ENCODE measurements around the gene ARID5B. TPM values are rescaled to one million over a fixed set of nuclear protein-coding genes. Genes with fewer than 3 reads are reported as not detected.

The ARID5B gene
- total and polyA plus RNA-seq, 2 donors, result 11.3 to 18.6 TPM

GRCh38 chr10:61985715-61986114, 84.2 kb downstream of the ARID5B start:
- 87% methylated on average over 5 of the region's 5 CpGs for WGBS
- Histone ChIP-seq H3K4me1 (ENCODE audit: control insufficient read depth in 2 of 2, insufficient read depth in 2 of 2, low read length in 2 of 2) (peaks cover 8% of the 10 kb centered on the region in 2 donors), H3K27me3 (ENCODE audit: control insufficient read depth in 2 of 2, insufficient read depth in 1 of 2, low read length in 1 of 2) (no peaks in the 10 kb centered on the region), H3K9me3 (ENCODE audit: control insufficient read depth in 2 of 2, insufficient read depth in 1 of 2, low read length in 1 of 2) (no peaks in the 10 kb centered on the region), H3K36me3 (ENCODE audit: control insufficient read depth in 2 of 2, insufficient read depth in 2 of 2, low read length in 1 of 2) (peaks cover 0 to 33% of the 10 kb centered on the region in 2 donors), H3K4me3 (ENCODE audit: low read length in 2 of 2) (no peak overlapping the region), H3K27ac (ENCODE audit: low read depth in 1 of 2, low read length in 1 of 2) (no peak overlapping the region)
- no peak for DNase-seq (ENCODE audit: low read depth in 6 of 9, low spot score in 9 of 9)

DNA sequence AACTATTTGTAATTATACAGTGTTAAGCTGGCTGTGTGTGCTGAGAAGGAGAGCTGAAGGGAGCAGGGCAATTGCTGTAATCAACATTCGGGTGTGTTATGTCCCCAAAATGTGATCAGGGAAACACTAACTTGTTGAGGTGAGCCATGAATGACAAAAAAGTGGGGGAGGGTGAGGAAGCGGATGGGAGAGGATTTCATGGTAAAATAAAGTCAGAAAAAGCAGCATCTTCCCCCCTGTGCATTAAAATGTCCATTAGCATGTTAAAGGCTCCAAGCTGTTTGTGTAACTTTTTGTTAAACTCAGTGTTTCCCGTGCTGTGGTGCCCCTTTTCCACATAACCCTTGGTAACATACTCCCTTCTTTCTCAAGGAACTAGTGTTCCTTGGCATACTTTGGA, 84.9 kb downstream of the ARID5B start:
- DNase-seq (ENCODE audit: low read depth in 6 of 9, low spot score in 9 of 9), result no peak
- WGBS, result 98% methylated on average over 3 of the region's 3 CpGs
- no peaks in the 10 kb centered on the region for H3K9me3 ChIP-seq (ENCODE audit: control insufficient read depth in 2 of 2, insufficient read depth in 1 of 2, low read length in 1 of 2)
- no peak overlapping the region for H3K4me3 ChIP-seq (ENCODE audit: low read length in 2 of 2)
- H3K27ac ChIP-seq (ENCODE audit: low read depth in 1 of 2, low read length in 1 of 2), result no peak overlapping the region
- peaks cover 0 to 29% of the 10 kb centered on the region in 2 donors for H3K36me3 ChIP-seq (ENCODE audit: control insufficient read depth in 2 of 2, insufficient read depth in 2 of 2, low read length in 1 of 2)
- H3K27me3 ChIP-seq (ENCODE audit: control insufficient read depth in 2 of 2, insufficient read depth in 1 of 2, low read length in 1 of 2), result no peaks in the 10 kb centered on the region
- peaks cover 6 to 8% of the 10 kb centered on the region in 2 donors for H3K4me1 ChIP-seq (ENCODE audit: control insufficient read depth in 2 of 2, insufficient read depth in 2 of 2, low read length in 2 of 2)

- H3K4me1 ChIP-seq (ENCODE audit: control insufficient read depth in 2 of 2, insufficient read depth in 2 of 2, low read length in 2 of 2), result peaks cover 8% of the 10 kb centered on the region in 2 donors
- no peaks in the 10 kb centered on the region for H3K27me3 ChIP-seq (ENCODE audit: control insufficient read depth in 2 of 2, insufficient read depth in 1 of 2, low read length in 1 of 2)
- WGBS, result 96% methylated on average over 6 of the region's 6 CpGs
- peaks cover 0 to 30% of the 10 kb centered on the region in 2 donors for H3K36me3 ChIP-seq (ENCODE audit: control insufficient read depth in 2 of 2, insufficient read depth in 2 of 2, low read length in 1 of 2)
- no peak overlapping the region for H3K4me3 ChIP-seq (ENCODE audit: low read length in 2 of 2)
- DNase-seq (ENCODE audit: low read depth in 6 of 9, low spot score in 9 of 9), result no peak
- no peaks in the 10 kb centered on the region for H3K9me3 ChIP-seq (ENCODE audit: control insufficient read depth in 2 of 2, insufficient read depth in 1 of 2, low read length in 1 of 2)
- peak overlapping the region; percentile 46 to 69 for H3K27ac ChIP-seq (ENCODE audit: low read depth in 1 of 2, low read length in 1 of 2)
These were observed 85.4 kb downstream of the ARID5B start for GRCh38 chr10:61986788-61987492.

- H3K9me3 ChIP-seq (ENCODE audit: control insufficient read depth in 2 of 2, insufficient read depth in 1 of 2, low read length in 1 of 2), result no peaks in the 10 kb centered on the region
- peaks cover 10 to 11% of the 10 kb centered on the region in 2 donors for H3K4me1 ChIP-seq (ENCODE audit: control insufficient read depth in 2 of 2, insufficient read depth in 2 of 2, low read length in 2 of 2)
- no peak overlapping the region for H3K4me3 ChIP-seq (ENCODE audit: low read length in 2 of 2)
- no peaks in the 10 kb centered on the region for H3K27me3 ChIP-seq (ENCODE audit: control insufficient read depth in 2 of 2, insufficient read depth in 1 of 2, low read length in 1 of 2)
- WGBS, result 97% methylated on average over 3 of the region's 3 CpGs
- peak overlapping the region; percentile 8 to 69 for H3K27ac ChIP-seq (ENCODE audit: low read depth in 1 of 2, low read length in 1 of 2)
- peaks cover 0 to 32% of the 10 kb centered on the region in 2 donors for H3K36me3 ChIP-seq (ENCODE audit: control insufficient read depth in 2 of 2, insufficient read depth in 2 of 2, low read length in 1 of 2)
- DNase-seq (ENCODE audit: low read depth in 6 of 9, low spot score in 9 of 9), result no peak
These were observed 86.0 kb downstream of the ARID5B start for GRCh38 chr10:61987537-61987936.

GRCh38 chr10:61987951-61988379, 86.5 kb downstream of the ARID5B start:
- Histone ChIP-seq H3K4me3 (ENCODE audit: low read length in 2 of 2) (no peak overlapping the region), H3K4me1 (ENCODE audit: control insufficient read depth in 2 of 2, insufficient read depth in 2 of 2, low read length in 2 of 2) (peaks cover 10 to 14% of the 10 kb centered on the region in 2 donors), H3K9me3 (ENCODE audit: control insufficient read depth in 2 of 2, insufficient read depth in 1 of 2, low read length in 1 of 2) (no peaks in the 10 kb centered on the region), H3K27ac (ENCODE audit: low read depth in 1 of 2, low read length in 1 of 2) (peak overlapping the region; percentile 32 to 69), H3K36me3 (ENCODE audit: control insufficient read depth in 2 of 2, insufficient read depth in 2 of 2, low read length in 1 of 2) (peaks cover 0 to 32% of the 10 kb centered on the region in 2 donors), H3K27me3 (ENCODE audit: control insufficient read depth in 2 of 2, insufficient read depth in 1 of 2, low read length in 1 of 2) (no peaks in the 10 kb centered on the region)
- DNase-seq (ENCODE audit: low read depth in 6 of 9, low spot score in 9 of 9), result peak in 1 of 9 donors; percentile 54
- WGBS, result 8% methylated on average over 2 of the region's 2 CpGs

DNA sequence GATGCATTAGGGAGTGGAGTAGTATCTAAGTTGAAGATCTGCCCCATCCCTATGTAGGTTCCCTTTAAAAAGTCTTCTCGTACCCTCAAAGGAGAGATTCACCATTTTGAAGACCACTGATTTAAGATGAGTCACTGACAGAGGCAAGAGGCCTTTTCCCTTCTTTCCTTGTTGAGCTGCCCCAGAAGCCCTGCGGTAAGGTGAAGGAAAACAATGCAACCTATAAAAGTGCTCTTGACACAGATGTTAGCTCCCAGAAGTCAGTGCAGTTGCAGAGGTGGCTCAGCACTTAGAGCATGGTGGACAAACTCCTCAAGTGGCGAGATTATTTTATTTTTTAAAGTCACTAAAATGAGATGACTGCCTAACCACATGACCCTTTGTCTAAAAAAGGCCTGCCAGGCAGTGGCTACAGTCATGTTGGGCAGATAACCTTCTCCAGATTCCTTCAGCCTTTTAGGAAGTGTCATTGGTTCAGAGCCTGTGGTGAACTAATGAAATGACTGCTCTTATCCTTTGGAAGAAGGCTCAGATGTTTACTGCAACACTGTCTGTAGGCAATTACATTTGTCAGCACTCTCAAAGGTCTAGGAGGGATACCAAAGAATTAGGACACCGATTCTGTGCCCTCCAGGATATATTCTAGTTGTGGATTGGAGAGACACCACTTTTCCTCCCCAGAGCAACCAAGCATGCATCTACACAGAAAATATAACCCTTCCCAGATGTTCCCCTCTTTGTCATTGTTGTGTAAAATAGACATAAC, 88.7 kb downstream of the ARID5B start:
- Histone ChIP-seq H3K4me1 (ENCODE audit: control insufficient read depth in 2 of 2, insufficient read depth in 2 of 2, low read length in 2 of 2) (peaks cover 10 to 16% of the 10 kb centered on the region in 2 donors), H3K27me3 (ENCODE audit: control insufficient read depth in 2 of 2, insufficient read depth in 1 of 2, low read length in 1 of 2) (no peaks in the 10 kb centered on the region), H3K27ac (ENCODE audit: low read depth in 1 of 2, low read length in 1 of 2) (no peak overlapping the region), H3K9me3 (ENCODE audit: control insufficient read depth in 2 of 2, insufficient read depth in 1 of 2, low read length in 1 of 2) (no peaks in the 10 kb centered on the region), H3K36me3 (ENCODE audit: control insufficient read depth in 2 of 2, insufficient read depth in 2 of 2, low read length in 1 of 2) (peaks cover 0 to 28% of the 10 kb centered on the region in 2 donors), H3K4me3 (ENCODE audit: low read length in 2 of 2) (no peak overlapping the region)
- DNase-seq (ENCODE audit: low read depth in 6 of 9, low spot score in 9 of 9), result no peak
- 96% methylated on average over 4 of the region's 4 CpGs for WGBS

- Histone ChIP-seq H3K4me1 (ENCODE audit: control insufficient read depth in 2 of 2, insufficient read depth in 2 of 2, low read length in 2 of 2) (peaks cover 10 to 18% of the 10 kb centered on the region in 2 donors), H3K36me3 (ENCODE audit: control insufficient read depth in 2 of 2, insufficient read depth in 2 of 2, low read length in 1 of 2) (peaks cover 0 to 24% of the 10 kb centered on the region in 2 donors), H3K27ac (ENCODE audit: low read depth in 1 of 2, low read length in 1 of 2) (no peak overlapping the region)
These were observed 89.2 kb downstream of the ARID5B start for GRCh38 chr10:61990761-61991135.

DNA sequence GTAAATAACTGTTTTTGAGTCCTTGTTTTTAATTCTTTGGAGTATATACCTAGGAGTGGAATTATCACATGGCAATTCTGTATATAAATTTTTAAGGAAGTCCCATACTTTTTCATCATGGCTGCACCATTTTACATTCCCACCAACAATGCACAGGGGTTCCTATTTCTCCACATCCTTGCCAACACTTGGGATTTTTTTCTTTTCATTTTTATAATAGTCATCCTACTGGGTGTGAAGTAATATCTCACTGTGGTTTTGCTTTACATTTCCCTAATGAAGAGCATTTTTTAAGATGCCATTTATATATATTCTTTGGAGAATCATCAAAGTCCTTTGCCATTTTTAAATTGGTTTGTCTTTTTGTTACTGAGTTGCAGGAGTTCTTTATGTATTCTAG, 89.7 kb downstream of the ARID5B start:
- no peak for DNase-seq (ENCODE audit: low read depth in 6 of 9, low spot score in 9 of 9)
- Histone ChIP-seq H3K4me1 (ENCODE audit: control insufficient read depth in 2 of 2, insufficient read depth in 2 of 2, low read length in 2 of 2) (peaks cover 10 to 19% of the 10 kb centered on the region in 2 donors), H3K27ac (ENCODE audit: low read depth in 1 of 2, low read length in 1 of 2) (no peak overlapping the region), H3K4me3 (ENCODE audit: low read length in 2 of 2) (no peak overlapping the region), H3K9me3 (ENCODE audit: control insufficient read depth in 2 of 2, insufficient read depth in 1 of 2, low read length in 1 of 2) (no peaks in the 10 kb centered on the region), H3K27me3 (ENCODE audit: control insufficient read depth in 2 of 2, insufficient read depth in 1 of 2, low read length in 1 of 2) (no peaks in the 10 kb centered on the region), H3K36me3 (ENCODE audit: control insufficient read depth in 2 of 2, insufficient read depth in 2 of 2, low read length in 1 of 2) (peaks cover 0 to 21% of the 10 kb centered on the region in 2 donors)

More at GRCh38 chr10:61990761-61991135, 89.2 kb downstream of the ARID5B start:
- DNase-seq (ENCODE audit: low read depth in 6 of 9, low spot score in 9 of 9), result no peak
- Histone ChIP-seq H3K4me3 (ENCODE audit: low read length in 2 of 2) (no peak overlapping the region), H3K27me3 (ENCODE audit: control insufficient read depth in 2 of 2, insufficient read depth in 1 of 2, low read length in 1 of 2) (no peaks in the 10 kb centered on the region), H3K9me3 (ENCODE audit: control insufficient read depth in 2 of 2, insufficient read depth in 1 of 2, low read length in 1 of 2) (no peaks in the 10 kb centered on the region)
- WGBS, result 95% methylated on average over 1 of the region's 1 CpG

- peaks cover 0 to 15% of the 10 kb centered on the region in 2 donors for H3K36me3 ChIP-seq (ENCODE audit: control insufficient read depth in 2 of 2, insufficient read depth in 2 of 2, low read length in 1 of 2)
- DNase-seq (ENCODE audit: low read depth in 6 of 9, low spot score in 9 of 9), result no peak
- no peaks in the 10 kb centered on the region for H3K27me3 ChIP-seq (ENCODE audit: control insufficient read depth in 2 of 2, insufficient read depth in 1 of 2, low read length in 1 of 2)
- H3K27ac ChIP-seq (ENCODE audit: low read depth in 1 of 2, low read length in 1 of 2), result peak overlapping the region; percentile 36 to 59
- peaks cover 10 to 17% of the 10 kb centered on the region in 2 donors for H3K4me1 ChIP-seq (ENCODE audit: control insufficient read depth in 2 of 2, insufficient read depth in 2 of 2, low read length in 2 of 2)
- no peak overlapping the region for H3K4me3 ChIP-seq (ENCODE audit: low read length in 2 of 2)
- WGBS, result 97% methylated on average over 4 of the region's 4 CpGs
- no peaks in the 10 kb centered on the region for H3K9me3 ChIP-seq (ENCODE audit: control insufficient read depth in 2 of 2, insufficient read depth in 1 of 2, low read length in 1 of 2)
These were observed 90.6 kb downstream of the ARID5B start for GRCh38 chr10:61992059-61992460.

All from thymus (tissue), 11 donors.